HepG2 (cell line): ENCODE results near the gene CD209. TPM values are rescaled to one million over a fixed set of nuclear protein-coding genes. Genes with fewer than 3 reads are reported as not detected.

Experiments used
- ATAC-seq: fragments of 200-7000 bp; cut with Tn5 transposase; 3 replicates; pipeline ENCODE4 v1.9.1; 2020; ENCODE audit warnings: mild to moderate bottlenecking, moderate library complexity
- BruUV-seq: library from RNA; stranded (reverse); fragments of 400-500 nt; replicated peaks from 2 replicates; lab custom pipeline; 2021; lab: Mats Ljungman, UMichigan
- CTCF ChIA-PET: fragments of 300-600 bp; formaldehyde crosslinking; extraction: SDS; loops from one replicate; lab custom pipeline; 2021; ENCODE audit warnings: low total read pairs, inconsistent platforms, low intra/inter-chr PET ratio; lab: Yijun Ruan, JAX
- POLR2A ChIA-PET: fragments of 350-600 bp; sonication (Branson Sonifier 250); formaldehyde crosslinking; loops from one replicate; lab custom pipeline; 2020; ENCODE audit warnings: antibody characterized with exemption, inconsistent platforms; lab: Yijun Ruan, JAX
- DNase-seq: peaks from one replicate; pipeline ENCODE4 v3.0.0-alpha.2; 2015; ENCODE audit warnings: low spot score
- FAIRE-seq: peaks from 3 replicates; lab custom pipeline; 2011; peaks lifted over from hg19 to GRCh38; lab: Jason Lieb, UNC
- H2AFZ ChIP-seq: one replicate; pipeline ENCODE4 v1.6.1; 2011; ENCODE audit warnings: low read length, inconsistent platforms
- H3K27ac ChIP-seq: fragments of 300-600 bp; 3 replicates; pipeline ENCODE4 v1.8.0; 2011; ENCODE audit warnings: mixed run types, mild to moderate bottlenecking, mixed read lengths, low read length, inconsistent platforms; ENCODE audit not compliant: insufficient read depth; ENCODE audit errors: extremely low read length
- H3K27me3 ChIP-seq, 2 experiments: fragments of 200-600 bp in 1 of 2; 2 replicates in 1 of 2; 3 replicates in 1 of 2; pipeline versions ENCODE4 v1.6.0 to v1.8.0; 2011; ENCODE audit warnings: low read length in 2 of 2, mild to moderate bottlenecking in 2 of 2, moderate library complexity in 2 of 2, inconsistent platforms in 1 of 2; ENCODE audit not compliant: insufficient read depth in 2 of 2, control insufficient read depth in 1 of 2
- H3K36me3 ChIP-seq, 2 experiments: fragments of 200-600 bp in 1 of 2; replicated peaks in 1 of 2; 2 replicates in 1 of 2; 3 replicates in 1 of 2; pipeline versions ENCODE4 v1.5.1 to v1.8.0; 2011; ENCODE audit warnings: low read length in 2 of 2, inconsistent platforms in 1 of 2; ENCODE audit not compliant: insufficient read depth in 2 of 2, control insufficient read depth in 1 of 2
- H3K4me1 ChIP-seq: 2 replicates; pipeline ENCODE4 v1.5.1; 2012; ENCODE audit warnings: low read length, inconsistent platforms; ENCODE audit not compliant: insufficient read depth
- H3K4me2 ChIP-seq: 2 replicates; pipeline ENCODE4 v1.6.0; 2011; ENCODE audit warnings: low read depth, low read length, inconsistent platforms
- H3K4me3 ChIP-seq, 3 experiments: fragments of 200-600 bp in 1 of 3; sonication (generic), shearing (Covaris generic) in 1 of 3; replicated peaks in 1 of 3; 2 replicates each; pipeline ENCODE4 v1.5.1; 2011 to 2016; ENCODE audit warnings: low read length in 3 of 3, inconsistent platforms in 2 of 3, low read depth in 2 of 3, mild to moderate bottlenecking in 2 of 3, control low read depth in 1 of 3, mixed read lengths in 1 of 3; ENCODE audit not compliant: insufficient read depth in 1 of 3
- H3K79me2 ChIP-seq: one replicate; pipeline ENCODE4 v1.6.1; 2011; ENCODE audit warnings: low read length, inconsistent platforms; ENCODE audit not compliant: insufficient read depth
- H3K9ac ChIP-seq: 2 replicates; pipeline ENCODE4 v1.6.0; 2011; ENCODE audit warnings: mild to moderate bottlenecking, low read depth, low read length, inconsistent platforms; ENCODE audit not compliant: insufficient read depth
- H3K9me3 ChIP-seq: 2 replicates; pipeline ENCODE4 v1.5.1; 2012; ENCODE audit warnings: mild to moderate bottlenecking, low read length
- H4K20me1 ChIP-seq: 2 replicates; pipeline ENCODE4 v1.6.0; 2011; ENCODE audit warnings: inconsistent platforms, mild to moderate bottlenecking, low read length, moderate library complexity; ENCODE audit not compliant: insufficient read depth
- ETV5 ChIP-seq: IDR thresholded peaks from 2 replicates; pipeline ENCODE4 v1.6.1; 2018; ENCODE audit warnings: missing biosample characterization, missing genetic modification reagents, inconsistent platforms, borderline replicate concordance
- GABPA ChIP-seq, 2 experiments: IDR thresholded peaks; 2 replicates each; pipeline ENCODE4 v1.6.1; 2011 to 2016; ENCODE audit warnings: low read depth in 2 of 2, low read length in 1 of 2, missing biosample characterization in 1 of 2, missing genetic modification characterization in 1 of 2
- PAF1 ChIP-seq: IDR thresholded peaks from 2 replicates; pipeline ENCODE4 v1.6.1; 2016; ENCODE audit warnings: missing genetic modification reagents, missing compliant biosample characterization
- ZNF12 ChIP-seq: sonication (generic); formaldehyde crosslinking; IDR thresholded peaks from 2 replicates; pipeline ENCODE4 v1.5.0; 2020; ENCODE audit warnings: missing genetic modification reagents
- ZNF17 ChIP-seq: sonication (generic); formaldehyde crosslinking; IDR thresholded peaks from 2 replicates; pipeline ENCODE4 v1.5.0; 2020; ENCODE audit warnings: mild to moderate bottlenecking, missing genetic modification reagents
- ZNF512 ChIP-seq: sonication (generic); formaldehyde crosslinking; IDR thresholded peaks from 2 replicates; pipeline ENCODE4 v1.4.0; 2020; ENCODE audit warnings: mild to moderate bottlenecking, missing genetic modification reagents
- WGBS: methylation state at CpG from one replicate; pipeline ENCODE4 v1.1.6; 2017; ENCODE audit warnings: low lambda C conversion rate; 5-methylcytosine and 5-hydroxymethylcytosine counted together
- in situ Hi-C: cut with HindIII; loops from 2 replicates; pipeline ENCODE4 v1.10.0; 2017; ENCODE audit warnings: low pct_unique_long_range_greater_than_20kb; ENCODE audit not compliant: extremely low pct_ligation_motif_present
- intact Hi-C: fragments of 100-400 bp; cut with micrococcal nuclease; formaldehyde crosslinking; loops from one replicate; pipeline ENCODE4 v1.10.0; 2022; ENCODE audit not compliant: unreplicated experiment
- polyA plus RNA-seq, 8 experiments: library from polyadenylated mRNA; depleted of rRNA in 3 of 8; stranded (reverse) in 7 of 8; unstranded in 1 of 8; fragments of >200 nt; fragmentation: Illumina TruSeq in 4 of 8; extraction: Trizol in 4 of 8; gene quantifications; 2 replicates each; pipeline versions ENCODE4 v1.2.1 to v1.2.3, GENCODE V29; 2011 to 2016; ENCODE audit warnings: low read depth in 4 of 8, missing spikeins in 1 of 8, mixed read lengths in 1 of 8; ENCODE audit not compliant: insufficient read depth in 1 of 8
- total RNA-seq, 5 experiments: library from RNA; depleted of rRNA; stranded (reverse); fragments of >200 nt; fragmentation: Illumina TruSeq; extraction: Trizol; gene quantifications; 2 replicates each; pipeline ENCODE4 v1.2.3, GENCODE V29; 2016; ENCODE audit warnings: low read depth in 1 of 5
- TF ChIP-seq, protein P1 (sequence below): sonication (generic); formaldehyde crosslinking; IDR thresholded peaks from 2 replicates; pipeline ENCODE4 v1.4.0; 2020; ENCODE audit warnings: missing genetic modification reagents

Gene CD209
- total and polyA plus RNA-seq, 2 of the 13 experiments (the other 11 are each of a cell fraction or from before 2014, with no cell fraction given): not detected

GRCh38 chr19:7737215-7737614 is 10.1 kb downstream of the CD209 start:
- Histone ChIP-seq H3K9ac (no peak overlapping the region), H3K4me2 (peak overlapping the region; percentile 42; the same call in 1 of the 2 replicates), H3K36me3 (no peaks in the 10 kb centered on the region), H4K20me1 (no peaks in the 10 kb centered on the region), H3K27me3 (peaks cover 1 to 14% of the 10 kb centered on the region in 2 experiments; a peak in 2 of 5 replicates), H3K9me3 (no peaks in the 10 kb centered on the region), H3K79me2 (no peaks in the 10 kb centered on the region), H2AFZ (peak overlapping the region; percentile 72), H3K4me1 (0 out of 2 replicates have a peak, but pooled peaks cover 4% of the 10 kb centered on the region), H3K27ac (no peak overlapping the region), H3K4me3 (no peak overlapping the region)
- BruUV-seq: no TSS peak
- intact Hi-C loops (no loop called here), in situ Hi-C loops (no loop called here)
- ATAC-seq (peak; percentile 38; the same call in 1 of the 3 replicates), FAIRE-seq (peak; percentile 21), DNase-seq (no peak)
- 6% methylated on average over 10 of the region's 11 CpGs for WGBS
- TF ChIP-seq ZNF17 (CRISPR knock-in tag): no peak
- TF ChIP-seq GABPA (IDR thresholded peaks at IDR 0.05; ENCODE audit: low read depth, low read length): no peak
- 0 out of 2 replicates have a peak, but pooled peaks have one; percentile 15 for TF ChIP-seq GABPA (CRISPR knock-in tag; IDR thresholded peaks at IDR 0.05; ENCODE audit: low read depth)
- TF ChIP-seq ETV5 (CRISPR knock-in tag): peak; percentile 52; the same call in 1 of the 2 replicates
- no peak for TF ChIP-seq PAF1 (CRISPR knock-in tag)
- TF ChIP-seq ZNF12 (CRISPR knock-in tag): peak; percentile 88
- ChIA-PET CTCF (no interaction called here), POLR2A (no interaction called here)

GRCh38 chr19:7736148-7736547 is 11.2 kb downstream of the CD209 start:
- FAIRE-seq (no peak), ATAC-seq (no peak), DNase-seq (no peak)
- Histone ChIP-seq H3K79me2 (no peaks in the 10 kb centered on the region), H3K4me2 (no peak overlapping the region), H3K4me3 (no peak overlapping the region), H3K9ac (no peak overlapping the region), H4K20me1 (no peaks in the 10 kb centered on the region), H3K36me3 (no peaks in the 10 kb centered on the region), H2AFZ (no peak overlapping the region), H3K27me3 (peaks cover 0 to 15% of the 10 kb centered on the region in 2 experiments; a peak in 2 of 5 replicates), H3K9me3 (no peaks in the 10 kb centered on the region), H3K27ac (no peak overlapping the region), H3K4me1 (0 out of 2 replicates have a peak, but pooled peaks cover 4% of the 10 kb centered on the region)
- POLR2A ChIA-PET: no interaction called here
- in situ Hi-C loops: no loop called here
- CTCF ChIA-PET: no interaction called here
- TF ChIP-seq, protein P1, sequence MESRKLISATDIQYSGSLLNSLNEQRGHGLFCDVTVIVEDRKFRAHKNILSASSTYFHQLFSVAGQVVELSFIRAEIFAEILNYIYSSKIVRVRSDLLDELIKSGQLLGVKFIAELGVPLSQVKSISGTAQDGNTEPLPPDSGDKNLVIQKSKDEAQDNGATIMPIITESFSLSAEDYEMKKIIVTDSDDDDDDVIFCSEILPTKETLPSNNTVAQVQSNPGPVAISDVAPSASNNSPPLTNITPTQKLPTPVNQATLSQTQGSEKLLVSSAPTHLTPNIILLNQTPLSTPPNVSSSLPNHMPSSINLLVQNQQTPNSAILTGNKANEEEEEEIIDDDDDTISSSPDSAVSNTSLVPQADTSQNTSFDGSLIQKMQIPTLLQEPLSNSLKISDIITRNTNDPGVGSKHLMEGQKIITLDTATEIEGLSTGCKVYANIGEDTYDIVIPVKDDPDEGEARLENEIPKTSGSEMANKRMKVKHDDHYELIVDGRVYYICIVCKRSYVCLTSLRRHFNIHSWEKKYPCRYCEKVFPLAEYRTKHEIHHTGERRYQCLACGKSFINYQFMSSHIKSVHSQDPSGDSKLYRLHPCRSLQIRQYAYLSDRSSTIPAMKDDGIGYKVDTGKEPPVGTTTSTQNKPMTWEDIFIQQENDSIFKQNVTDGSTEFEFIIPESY: no peak
- TF ChIP-seq ZNF512 (CRISPR knock-in tag): peak; percentile 61; the same call in 1 of the 2 replicates
- BruUV-seq: no TSS peak
- 0% methylated on average over 1 of the region's 1 CpG for WGBS
- intact Hi-C loops: no loop called here
